HepG2 (cell line): ENCODE data around the gene PRM3. TPM values are rescaled to one million over a fixed set of nuclear protein-coding genes. Genes with fewer than 3 reads are reported as not detected.

ENCODE experiments used
- BCL6 ChIP-seq: IDR thresholded peaks from 2 replicates; pipeline ENCODE4 v1.6.1; 2016; ENCODE audit warnings: missing genetic modification reagents, missing compliant biosample characterization
- EEA1 ChIP-seq: sonication (generic); formaldehyde crosslinking; IDR thresholded peaks from 2 replicates; pipeline ENCODE4 v1.5.1; 2020; ENCODE audit warnings: mild to moderate bottlenecking, missing genetic modification reagents, borderline replicate concordance
- ERF ChIP-seq: IDR thresholded peaks from 2 replicates; pipeline ENCODE4 v1.6.1; 2018; ENCODE audit warnings: missing biosample characterization, missing genetic modification reagents
- IRF2 ChIP-seq: IDR thresholded peaks from 2 replicates; pipeline ENCODE4 v1.6.1; 2018; ENCODE audit warnings: missing genetic modification reagents, missing compliant biosample characterization
- KDM2A ChIP-seq: sonication (generic); formaldehyde crosslinking; IDR thresholded peaks from 2 replicates; pipeline ENCODE4 v1.4.0; 2020; ENCODE audit warnings: low read depth, missing genetic modification reagents, borderline replicate concordance
- NAIF1 ChIP-seq: sonication (generic); formaldehyde crosslinking; IDR thresholded peaks from 2 replicates; pipeline ENCODE4 v1.5.0; 2020; ENCODE audit warnings: mild to moderate bottlenecking, missing genetic modification reagents, borderline replicate concordance
- POLR2A ChIP-seq, 2 experiments: IDR thresholded peaks; 2 replicates each; pipeline ENCODE4 v1.6.1; 2011; ENCODE audit warnings: low read depth in 2 of 2, low read length in 2 of 2, mild to moderate bottlenecking in 1 of 2, moderate library complexity in 1 of 2; ENCODE audit not compliant: insufficient read depth in 1 of 2
- POLR2AphosphoS5 ChIP-seq: IDR thresholded peaks from 2 replicates; pipeline ENCODE4 v1.6.1; 2012; ENCODE audit warnings: low read depth, low read length
- SOX6 ChIP-seq, 2 experiments: fragments of 450-650 bp in 1 of 2; sonication (generic) in 1 of 2; formaldehyde crosslinking in 1 of 2; IDR thresholded peaks; 2 replicates each; pipeline versions ENCODE4 v1.4.0 to v1.6.1; 2017 to 2020; ENCODE audit warnings: antibody characterized with exemption in 1 of 2, mild to moderate bottlenecking in 1 of 2, missing genetic modification reagents in 1 of 2
- THAP8 ChIP-seq: sonication (generic); formaldehyde crosslinking; IDR thresholded peaks from 2 replicates; pipeline ENCODE4 v1.5.1; 2020; ENCODE audit warnings: missing genetic modification reagents, mild to moderate bottlenecking, borderline replicate concordance
- ZFP36 ChIP-seq: fragments of 150-350 bp; IDR thresholded peaks from 2 replicates; pipeline ENCODE4 v1.6.1; 2018; ENCODE audit warnings: borderline replicate concordance, low read length, low read depth; ENCODE audit not compliant: partially characterized antibody
- ZMYM3 ChIP-seq: sonication (generic); formaldehyde crosslinking; IDR thresholded peaks from 2 replicates; pipeline ENCODE4 v1.5.1; 2020; ENCODE audit warnings: mild to moderate bottlenecking, missing genetic modification reagents
- ZNF20 ChIP-seq: sonication (generic); formaldehyde crosslinking; IDR thresholded peaks from 2 replicates; pipeline ENCODE4 v1.4.0; 2020; ENCODE audit warnings: mild to moderate bottlenecking, moderate library complexity, missing genetic modification reagents
- ZNF276 ChIP-seq: sonication (generic); formaldehyde crosslinking; IDR thresholded peaks from 2 replicates; pipeline ENCODE4 v1.4.0; 2020; ENCODE audit warnings: mild to moderate bottlenecking, low read depth, missing genetic modification reagents
- ZNF687 ChIP-seq: sonication (generic); formaldehyde crosslinking; IDR thresholded peaks from 2 replicates; pipeline ENCODE4 v1.5.1; 2020; ENCODE audit warnings: mild to moderate bottlenecking, missing genetic modification reagents, moderate library complexity
- ZZZ3 ChIP-seq: sonication (generic); formaldehyde crosslinking; IDR thresholded peaks from 2 replicates; pipeline ENCODE4 v1.4.0; 2020; ENCODE audit warnings: missing genetic modification reagents, mild to moderate bottlenecking, borderline replicate concordance
- polyA plus RNA-seq, 8 experiments: library from polyadenylated mRNA; depleted of rRNA in 3 of 8; stranded (reverse) in 7 of 8; unstranded in 1 of 8; fragments of >200 nt; fragmentation: Illumina TruSeq in 4 of 8; extraction: Trizol in 4 of 8; gene quantifications; 2 replicates each; pipeline versions ENCODE4 v1.2.1 to v1.2.3, GENCODE V29; 2011 to 2016; ENCODE audit warnings: low read depth in 4 of 8, missing spikeins in 1 of 8, mixed read lengths in 1 of 8; ENCODE audit not compliant: insufficient read depth in 1 of 8
- total RNA-seq, 5 experiments: library from RNA; depleted of rRNA; stranded (reverse); fragments of >200 nt; fragmentation: Illumina TruSeq; extraction: Trizol; gene quantifications; 2 replicates each; pipeline ENCODE4 v1.2.3, GENCODE V29; 2016; ENCODE audit warnings: low read depth in 1 of 5
- TF ChIP-seq, protein P1 (sequence below): sonication (generic); formaldehyde crosslinking; IDR thresholded peaks from 2 replicates; pipeline ENCODE4 v1.8.1; 2023; ENCODE audit warnings: mild to moderate bottlenecking, missing genetic modification reagents, borderline replicate concordance

PRM3 gene
- total and polyA plus RNA-seq, 2 of the 13 experiments (the other 11 are each of a cell fraction or from before 2014, with no cell fraction given) = not detected

- TF ChIP-seq ZNF687 (CRISPR knock-in tag) = peak; percentile 93
- TF ChIP-seq POLR2A (IDR thresholded peaks at IDR 0.05; ENCODE audit: insufficient read depth in 1 of 2, low read depth in 2 of 2, low read length in 2 of 2) = no peak
- no peak for TF ChIP-seq IRF2 (CRISPR knock-in tag)
- no peak for TF ChIP-seq ZNF20 (CRISPR knock-in tag)
- no peak for TF ChIP-seq EEA1 (CRISPR knock-in tag)
- TF ChIP-seq SOX6 (IDR thresholded peaks at IDR 0.05) = no peak
- no peak for TF ChIP-seq SOX6 (CRISPR knock-in tag; IDR thresholded peaks at IDR 0.05)
- TF ChIP-seq ERF (CRISPR knock-in tag) = no peak
- TF ChIP-seq, protein P1, sequence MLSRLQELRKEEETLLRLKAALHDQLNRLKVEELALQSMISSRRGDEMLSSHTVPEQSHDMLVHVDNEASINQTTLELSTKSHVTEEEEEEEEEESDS = peak; percentile 56; the same call in 1 of the 2 replicates
- no peak for TF ChIP-seq ZFP36
- no peak for TF ChIP-seq THAP8 (CRISPR knock-in tag)
- 0 out of 2 replicates have a peak, but pooled peaks have one; percentile 67 for TF ChIP-seq ZNF276
- TF ChIP-seq KDM2A (CRISPR knock-in tag) = no peak
- TF ChIP-seq NAIF1 (CRISPR knock-in tag) = no peak
- no peak for TF ChIP-seq POLR2AphosphoS5
- TF ChIP-seq ZZZ3 (CRISPR knock-in tag) = no peak
- peak; percentile 99 for TF ChIP-seq ZMYM3 (CRISPR knock-in tag)
- no peak for TF ChIP-seq BCL6 (CRISPR knock-in tag)
Measured at GRCh38 chr16:11259655-11260595, 13.5 kb downstream of the PRM3 start (continued).
